ENCODE measurements around the gene TXNL4B.

The TXNL4B gene

GRCh38 chr16:72042157-72042660, 51.2 kb downstream of the TXNL4B start:
- WGBS (ENCODE audit: insufficient coverage): 0% methylated on average over 2 of the region's 2 CpGs
- CTCF ChIA-PET: no interaction called here
- Histone ChIP-seq H3K4me1 (ENCODE audit: control extremely low read depth in 1 of 4, control insufficient read depth in 4 of 4, insufficient read depth in 4 of 4, low read length in 3 of 4) (peaks cover 3 to 23% (median 12%) of the 10 kb centered on the region in 4 experiments), H3K27me3 (replicated peaks in 2 of 5; ENCODE audit: control insufficient read depth in 4 of 5, insufficient read depth in 5 of 5, low read length in 4 of 5) (no peaks in the 10 kb centered on the region), H3K9me3 (ENCODE audit: control extremely low read depth in 1 of 5, control insufficient read depth in 4 of 5, insufficient read depth in 2 of 5, low read depth in 1 of 5, low read length in 4 of 5) (no peaks in the 10 kb centered on the region), H3K4me3 (ENCODE audit: control insufficient read depth in 1 of 7, extremely low read depth in 1 of 7, insufficient read depth in 4 of 7, low read depth in 2 of 7, low read length in 6 of 7) (no peak overlapping the region), H3K27ac (ENCODE audit: insufficient read depth in 1 of 2, low read depth in 1 of 2, low read length in 2 of 2, poor library complexity in 1 of 2, severe bottlenecking in 2 of 2) (no peak overlapping the region), H3K36me3 (ENCODE audit: control insufficient read depth in 4 of 4, insufficient read depth in 4 of 4, low read length in 3 of 4) (peaks cover 0 to 9% (median 0%) of the 10 kb centered on the region in 4 experiments)
- POLR2A ChIA-PET: interaction anchor here (0.6 kb wide), 1 partner anchor 357 kb away, joined by 3 read pairs; no protein-coding TSS in a partner anchor
- DNase-seq: no peak

- Histone ChIP-seq H3K36me3 (ENCODE audit: control insufficient read depth in 4 of 4, insufficient read depth in 4 of 4, low read length in 3 of 4) (peaks cover 0 to 2% (median under 1%) of the 10 kb centered on the region in 4 experiments), H3K4me1 (ENCODE audit: control extremely low read depth in 1 of 4, control insufficient read depth in 4 of 4, insufficient read depth in 4 of 4, low read length in 3 of 4) (no peaks in the 10 kb centered on the region), H3K9me3 (ENCODE audit: control extremely low read depth in 1 of 5, control insufficient read depth in 4 of 5, insufficient read depth in 2 of 5, low read depth in 1 of 5, low read length in 4 of 5) (no peaks in the 10 kb centered on the region), H3K27ac (ENCODE audit: insufficient read depth in 1 of 2, low read depth in 1 of 2, low read length in 2 of 2, poor library complexity in 1 of 2, severe bottlenecking in 2 of 2) (no peak overlapping the region), H3K27me3 (replicated peaks in 2 of 5; ENCODE audit: control insufficient read depth in 4 of 5, insufficient read depth in 5 of 5, low read length in 4 of 5) (no peaks in the 10 kb centered on the region), H3K4me3 (ENCODE audit: control insufficient read depth in 1 of 7, extremely low read depth in 1 of 7, insufficient read depth in 4 of 7, low read depth in 2 of 7, low read length in 6 of 7) (no peak overlapping the region)
- 97% methylated on average over 4 of the region's 5 CpGs for WGBS (ENCODE audit: insufficient coverage)
- POLR2A ChIA-PET: no interaction called here
- CTCF ChIA-PET: no interaction called here
- DNase-seq: no peak
Measured at GRCh38 chr16:72036098-72036497, 57.3 kb downstream of the TXNL4B start.

Measured in common myeloid progenitor, CD34-positive (primary cell).